Uterus (tissue), 2 donors: ENCODE data around the gene PDE4D.

Experiments
- CTCF ChIP-seq, 4 experiments: fragments of 200-600 bp in 2 of 4; fragments of 450-650 bp in 2 of 4; sonication (generic) in 2 of 4; IDR thresholded peaks; one replicate each; pipeline ENCODE4 v1.5.1; 2016 to 2019; ENCODE audit warnings: antibody characterized with exemption in 4 of 4, mild to moderate bottlenecking in 2 of 4, moderate library complexity in 1 of 4
- POLR2A ChIP-seq, 2 donors: fragments of 450-650 bp; IDR thresholded peaks; one replicate each; pipeline ENCODE4 v1.6.1; 2016; ENCODE audit warnings: antibody characterized with exemption in 2 of 2, mild to moderate bottlenecking in 1 of 2, moderate library complexity in 1 of 2

GRCh38 chr5:58932057-58932612 lies 961.4 kb downstream of the PDE4D start:
- TF ChIP-seq CTCF (IDR thresholded peaks at IDR 0.05) (no peak), POLR2A (IDR thresholded peaks at IDR 0.05) (no peak)
